GM21825 (cell line): ENCODE results near the gene PDGFRA.
A peak's percentile ranks its signal among the peaks of the same experiment; 100 is the strongest.
"Not testable (repeated sequence)": the region's sequence is repeated elsewhere in the genome, so short reads cannot be mapped to it uniquely, and the experiment has no call there.

Experiments
- ATAC-seq: cut with Tn5 transposase; IDR thresholded peaks from one replicate; pipeline ENCODE4 v1.9.1; 2021; ENCODE audit warnings: mild to moderate bottlenecking, moderate library complexity; ENCODE audit not compliant: unreplicated experiment

Gene PDGFRA

GRCh38 chr4:54227256-54228055, 1.6 kb upstream of the PDGFRA start:
- ATAC-seq = no peak

- ATAC-seq = no peak
Observed at GRCh38 chr4:54228056-54228527, 1.0 kb upstream of the PDGFRA start.

GRCh38 chr4:54228546-54228945, 547 bp upstream of the PDGFRA start:
- no peak for ATAC-seq

GRCh38 chr4:54229631-54230483, 764 bp downstream of the PDGFRA start:
- no peak for ATAC-seq

GRCh38 chr4:54230484-54231418, 1.7 kb downstream of the PDGFRA start:
- no peak for ATAC-seq

GRCh38 chr4:54231419-54231767, 2.3 kb downstream of the PDGFRA start:
- no peak for ATAC-seq

GRCh38 chr4:54231768-54232688, 2.9 kb downstream of the PDGFRA start:
- ATAC-seq = no peak

- ATAC-seq = peak; percentile 91
Observed at GRCh38 chr4:54233277-54233696, 4.2 kb downstream of the PDGFRA start.

- peak; percentile 6 for ATAC-seq
Observed at GRCh38 chr4:54233697-54234496, 4.8 kb downstream of the PDGFRA start.

- ATAC-seq = no peak
Observed at GRCh38 chr4:54234497-54235205, 5.6 kb downstream of the PDGFRA start.

- ATAC-seq = not testable (repeated sequence)
Observed at GRCh38 chr4:54236316-54236715, 7.2 kb downstream of the PDGFRA start.

- ATAC-seq = no peak
Observed at GRCh38 chr4:54237770-54238169, 8.7 kb downstream of the PDGFRA start.

- no peak for ATAC-seq
Observed at GRCh38 chr4:54238389-54238788, 9.3 kb downstream of the PDGFRA start.

- not testable (repeated sequence) for ATAC-seq
Observed at GRCh38 chr4:54241268-54241823, 12.3 kb downstream of the PDGFRA start.

- not testable (repeated sequence) for ATAC-seq
Observed at GRCh38 chr4:54243541-54243940, 14.4 kb downstream of the PDGFRA start.

GRCh38 chr4:54252312-54252711, 23.2 kb downstream of the PDGFRA start:
- not testable (repeated sequence) for ATAC-seq

GRCh38 chr4:54254116-54254914, 25.2 kb downstream of the PDGFRA start:
- no peak for ATAC-seq
